ENCODE results near the gene GTF2A1.

GTF2A1 gene

DNA sequence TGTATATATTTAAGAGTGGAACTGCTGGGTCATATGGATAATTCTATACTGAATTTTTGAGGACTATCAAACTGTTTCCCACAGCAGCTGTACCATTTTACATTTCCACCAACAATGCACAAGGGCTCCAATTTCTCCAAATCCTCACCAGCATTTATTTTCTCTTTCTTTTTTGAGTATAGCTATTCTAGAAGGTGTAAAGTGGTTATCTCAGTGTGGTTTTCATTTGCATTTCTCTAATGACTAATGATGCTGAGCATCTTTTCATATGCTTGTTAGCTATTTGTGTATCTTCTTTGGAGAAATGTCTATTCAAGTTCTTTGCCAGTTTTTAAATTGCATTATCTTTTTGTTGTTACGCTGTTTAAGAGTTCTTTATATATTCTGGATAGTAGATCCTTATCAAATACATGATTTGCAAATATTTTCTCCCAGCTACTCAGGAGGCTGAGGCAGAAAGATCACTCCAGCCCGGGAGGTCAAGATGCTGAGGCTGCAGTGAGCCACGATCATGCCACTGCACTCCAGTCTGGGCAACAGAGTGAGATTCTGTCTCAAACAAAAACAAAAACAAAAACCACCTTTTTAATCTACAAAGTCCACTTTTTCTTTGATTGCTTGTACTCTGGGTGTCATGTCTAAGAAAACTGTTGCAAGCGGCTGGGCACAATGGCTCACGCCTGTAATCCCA is 32.8 kb downstream of the GTF2A1 start:
- in situ Hi-C loops (cut with MboI; ENCODE audit: low sequenced_read_pairs), result no loop called here

GRCh38 chr14:81179631-81180030 is 41.1 kb downstream of the GTF2A1 start:
- in situ Hi-C loops (cut with MboI; ENCODE audit: low sequenced_read_pairs), result no loop called here

GRCh38 chr14:81178063-81178462 is 42.7 kb downstream of the GTF2A1 start:
- in situ Hi-C loops (cut with MboI; ENCODE audit: low sequenced_read_pairs), result no loop called here

GRCh38 chr14:81177225-81177624 is 43.5 kb downstream of the GTF2A1 start:
- in situ Hi-C loops (cut with MboI; ENCODE audit: low sequenced_read_pairs), result no loop called here

- in situ Hi-C loops (cut with MboI; ENCODE audit: low sequenced_read_pairs), result no loop called here
These were observed 44.5 kb downstream of the GTF2A1 start for GRCh38 chr14:81176241-81176640.

- in situ Hi-C loops (cut with MboI; ENCODE audit: low sequenced_read_pairs), result no loop called here
These were observed 47.9 kb downstream of the GTF2A1 start for GRCh38 chr14:81172881-81173280.

- in situ Hi-C loops (cut with MboI; ENCODE audit: low sequenced_read_pairs), result no loop called here
These were observed 48.4 kb downstream of the GTF2A1 start for GRCh38 chr14:81172353-81172752.

GRCh38 chr14:81170829-81171195 is 49.9 kb downstream of the GTF2A1 start:
- in situ Hi-C loops (cut with MboI; ENCODE audit: low sequenced_read_pairs), result no loop called here

DNA sequence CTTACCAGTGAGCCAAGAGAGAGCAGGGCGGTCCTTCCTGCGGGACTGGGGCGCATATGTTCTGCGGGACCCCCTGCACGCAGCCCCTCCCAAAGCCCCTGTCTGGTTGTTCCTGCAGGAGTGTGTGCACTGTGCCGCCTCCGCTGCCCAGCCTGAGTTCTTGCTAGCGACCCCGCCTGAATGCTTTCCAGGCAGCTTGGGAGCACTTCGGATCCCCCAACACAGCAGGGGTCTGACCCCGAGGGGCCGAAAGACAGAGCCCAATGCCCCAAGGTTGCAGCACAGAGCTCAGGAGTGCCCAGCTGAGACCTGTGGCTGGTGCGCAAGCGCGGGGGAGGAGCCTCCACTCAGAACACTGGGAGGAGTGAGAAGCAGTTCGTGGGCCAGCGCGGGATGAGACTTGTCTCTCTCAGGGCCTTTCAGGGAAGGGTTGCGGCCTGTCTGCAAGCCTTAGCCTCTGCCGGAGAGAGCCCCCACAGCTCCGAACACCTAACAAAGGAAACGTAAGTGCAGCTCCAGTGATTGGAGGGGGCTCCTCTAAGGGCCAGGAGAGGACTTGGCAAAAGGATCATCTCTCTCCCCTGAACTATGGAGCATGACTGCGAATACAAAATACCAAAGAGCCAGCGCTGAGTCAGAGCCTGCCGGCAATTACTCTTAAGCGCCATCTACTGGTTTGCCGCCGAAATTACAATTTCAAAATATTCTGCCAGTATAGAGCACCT is 50.5 kb downstream of the GTF2A1 start:
- in situ Hi-C loops (cut with MboI; ENCODE audit: low sequenced_read_pairs), result no loop called here

- in situ Hi-C loops (cut with MboI; ENCODE audit: low sequenced_read_pairs), result no loop called here
These were observed 51.1 kb downstream of the GTF2A1 start for GRCh38 chr14:81169711-81170103.

GRCh38 chr14:81169267-81169666 is 51.5 kb downstream of the GTF2A1 start:
- in situ Hi-C loops (cut with MboI; ENCODE audit: low sequenced_read_pairs), result no loop called here

DNA sequence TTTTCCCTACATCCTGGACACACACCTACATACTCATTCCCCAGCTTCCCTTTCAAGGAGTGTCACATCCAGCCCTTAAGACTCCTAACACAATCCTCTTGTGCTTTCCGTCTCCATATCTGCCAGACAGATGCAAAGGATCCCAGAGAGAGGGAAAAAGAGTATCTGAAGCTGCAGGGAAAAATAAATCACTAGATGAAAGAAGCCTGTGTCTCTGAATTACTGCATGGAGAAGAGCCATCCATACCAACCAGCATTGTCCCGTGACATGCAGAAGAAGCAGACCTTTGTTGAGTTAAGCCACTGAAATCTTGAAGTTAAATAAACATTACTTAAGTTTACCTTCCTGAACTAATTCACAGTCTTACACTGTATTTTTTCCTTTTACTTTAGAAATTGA is 54.6 kb downstream of the GTF2A1 start:
- in situ Hi-C loops (cut with MboI; ENCODE audit: low sequenced_read_pairs), result no loop called here

DNA sequence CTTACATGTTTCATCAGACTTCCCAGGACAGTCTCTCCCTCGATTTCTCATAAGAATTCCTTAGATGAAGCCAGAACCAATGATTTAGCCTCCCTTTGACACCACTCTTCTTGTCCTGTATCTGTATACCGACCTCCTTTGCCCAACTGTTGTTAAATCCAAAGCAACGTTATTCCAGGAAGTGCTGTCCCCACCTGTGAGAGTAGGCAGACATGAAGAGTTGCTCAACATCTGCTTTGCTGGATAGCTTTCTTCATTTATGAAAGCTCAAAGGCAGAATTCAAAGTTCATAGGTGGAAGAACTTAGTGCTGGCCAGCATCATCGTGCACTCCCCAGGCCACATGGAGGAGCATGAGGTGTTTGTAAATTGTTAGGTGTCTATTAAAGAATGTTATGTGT is 55.6 kb downstream of the GTF2A1 start:
- in situ Hi-C loops (cut with MboI; ENCODE audit: low sequenced_read_pairs), result no loop called here

DNA sequence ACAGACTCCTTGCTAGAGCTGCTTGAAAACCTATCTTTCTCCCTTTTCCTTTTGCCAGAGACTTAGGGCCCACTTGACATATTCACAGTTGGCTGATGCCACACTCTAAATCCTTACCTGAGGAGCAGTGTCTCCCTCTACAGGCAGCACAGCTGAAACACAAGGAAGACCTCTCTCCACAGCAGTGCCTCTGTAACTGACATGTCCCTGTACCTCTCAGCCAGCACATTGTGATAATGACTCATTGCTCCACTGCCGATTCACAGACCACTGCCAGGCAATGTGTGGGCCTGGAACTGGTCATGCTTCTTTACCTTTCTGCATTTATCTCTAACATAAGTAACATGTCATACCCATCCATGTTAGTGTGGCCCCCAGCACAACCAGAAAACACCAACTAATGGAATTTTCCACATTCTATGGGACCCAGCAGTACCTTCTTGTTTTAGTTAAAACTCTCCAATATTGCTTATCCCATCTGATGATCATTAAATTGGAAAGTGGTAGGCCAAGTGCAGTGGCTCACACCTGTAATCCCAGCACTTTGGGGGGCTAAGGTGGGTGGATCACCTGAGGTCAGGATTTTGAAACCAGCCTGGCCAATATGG is 56.5 kb downstream of the GTF2A1 start:
- in situ Hi-C loops (cut with MboI; ENCODE audit: low sequenced_read_pairs), result no loop called here

DNA sequence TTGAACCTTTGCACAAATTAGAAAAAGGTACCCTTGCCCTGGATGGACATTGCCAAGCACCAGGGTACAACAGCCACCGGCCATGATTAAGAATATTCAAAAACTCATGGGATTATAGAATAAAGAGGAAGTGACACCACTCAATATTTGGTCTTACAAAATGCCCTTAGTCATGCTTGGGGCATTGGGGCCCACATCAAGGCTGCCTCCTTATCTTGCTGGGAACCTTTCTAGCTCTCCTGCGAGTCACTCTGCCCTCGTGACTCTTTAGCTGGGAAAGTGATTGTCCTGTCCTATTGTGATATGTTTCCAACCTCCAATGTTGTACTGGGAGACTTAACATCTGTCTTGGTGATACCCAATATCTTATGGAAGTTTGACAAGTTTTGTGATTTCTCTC is 57.8 kb downstream of the GTF2A1 start:
- in situ Hi-C loops (cut with MboI; ENCODE audit: low sequenced_read_pairs), result no loop called here

DNA sequence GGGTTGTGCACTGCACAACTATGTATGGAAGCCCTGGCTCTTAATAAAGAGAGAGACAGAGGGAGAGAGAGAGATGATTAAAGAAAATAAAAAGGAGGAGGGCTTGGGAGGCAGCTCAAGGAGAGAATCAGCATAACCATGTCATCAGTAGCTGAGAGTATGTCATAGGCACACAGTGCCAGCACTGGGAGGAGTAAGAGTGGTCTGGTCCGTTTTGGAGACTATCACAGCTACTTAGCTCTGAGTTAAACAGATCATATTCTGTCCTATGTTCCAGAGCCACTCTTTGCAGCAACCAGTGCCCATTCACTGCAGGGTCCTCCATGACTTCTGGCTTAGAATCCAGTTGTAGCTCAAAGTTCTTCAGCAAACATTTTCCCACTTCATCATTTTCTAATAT is 59.0 kb downstream of the GTF2A1 start:
- in situ Hi-C loops (cut with MboI; ENCODE audit: low sequenced_read_pairs), result no loop called here

DNA sequence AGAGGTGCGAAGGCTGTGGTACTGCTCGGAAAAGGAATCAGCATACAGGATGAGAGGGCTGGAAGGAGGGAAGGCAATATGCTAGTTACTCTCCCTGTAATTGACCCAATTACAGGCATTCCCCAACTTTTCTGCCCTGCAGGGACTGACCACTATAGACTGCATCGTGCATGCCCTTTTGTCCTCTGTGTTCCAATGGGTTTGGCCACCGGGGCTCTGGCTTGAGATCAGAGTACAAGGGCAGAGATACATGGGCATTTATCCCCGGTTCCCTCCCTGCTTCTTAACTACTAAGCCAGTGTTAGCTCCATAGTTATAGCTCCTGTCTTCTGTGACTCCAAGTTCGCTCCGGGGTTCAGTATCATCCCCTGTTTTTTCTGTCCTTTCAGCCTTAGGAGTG is 59.7 kb downstream of the GTF2A1 start:
- in situ Hi-C loops (cut with MboI; ENCODE audit: low sequenced_read_pairs), result no loop called here

GRCh38 chr14:81157431-81157830 is 63.3 kb downstream of the GTF2A1 start:
- in situ Hi-C loops (cut with MboI; ENCODE audit: low sequenced_read_pairs), result no loop called here

- in situ Hi-C loops (cut with MboI; ENCODE audit: low sequenced_read_pairs), result no loop called here
These were observed 67.6 kb downstream of the GTF2A1 start for GRCh38 chr14:81153187-81153586.

GRCh38 chr14:81148635-81149034 is 72.1 kb downstream of the GTF2A1 start:
- in situ Hi-C loops (cut with MboI; ENCODE audit: low sequenced_read_pairs), result no loop called here

GRCh38 chr14:81147140-81147897 is 73.4 kb downstream of the GTF2A1 start:
- in situ Hi-C loops (cut with MboI; ENCODE audit: low sequenced_read_pairs), result no loop called here
